ENCODE results near the gene TMEM186.
"Not testable (repeated sequence)": the region's sequence is repeated elsewhere in the genome, so short reads cannot be mapped to it uniquely, and the experiment has no call there.

TMEM186 gene

DNA sequence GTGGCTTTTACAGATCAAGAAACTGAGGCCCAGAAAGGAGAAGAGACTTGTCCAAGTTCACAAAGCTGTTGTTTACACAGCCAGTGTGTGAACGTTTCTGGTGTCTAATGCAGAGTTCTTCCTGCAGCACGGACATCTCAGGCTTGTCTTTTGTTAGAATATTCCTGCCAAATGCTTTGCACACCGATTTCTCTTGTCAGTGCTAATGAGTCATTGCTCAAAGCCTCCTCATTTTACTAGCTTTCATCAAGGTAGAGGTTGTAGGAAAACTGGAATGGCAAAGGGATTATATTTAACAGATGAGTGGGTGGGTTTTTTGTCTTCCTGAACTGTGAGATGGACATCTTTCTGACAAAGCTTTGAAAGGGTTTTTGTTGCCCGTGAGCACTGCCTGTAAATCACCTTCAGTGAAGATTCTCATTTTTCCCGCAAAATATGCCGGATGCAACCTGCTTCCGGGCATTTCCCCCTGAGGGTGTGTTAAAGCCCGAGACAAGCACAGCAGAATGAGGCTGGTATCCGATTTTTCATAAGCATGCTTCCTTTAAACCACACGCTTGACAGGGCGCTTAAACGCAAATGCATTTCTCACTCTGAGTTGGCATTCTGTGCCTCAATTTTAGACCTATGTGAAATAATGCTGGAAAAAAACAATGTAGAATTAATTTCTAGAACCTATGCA is 14.9 kb upstream of the TMEM186 start:
- no peak for DNase-seq (ENCODE audit: low read depth in 2 of 2)

DNA sequence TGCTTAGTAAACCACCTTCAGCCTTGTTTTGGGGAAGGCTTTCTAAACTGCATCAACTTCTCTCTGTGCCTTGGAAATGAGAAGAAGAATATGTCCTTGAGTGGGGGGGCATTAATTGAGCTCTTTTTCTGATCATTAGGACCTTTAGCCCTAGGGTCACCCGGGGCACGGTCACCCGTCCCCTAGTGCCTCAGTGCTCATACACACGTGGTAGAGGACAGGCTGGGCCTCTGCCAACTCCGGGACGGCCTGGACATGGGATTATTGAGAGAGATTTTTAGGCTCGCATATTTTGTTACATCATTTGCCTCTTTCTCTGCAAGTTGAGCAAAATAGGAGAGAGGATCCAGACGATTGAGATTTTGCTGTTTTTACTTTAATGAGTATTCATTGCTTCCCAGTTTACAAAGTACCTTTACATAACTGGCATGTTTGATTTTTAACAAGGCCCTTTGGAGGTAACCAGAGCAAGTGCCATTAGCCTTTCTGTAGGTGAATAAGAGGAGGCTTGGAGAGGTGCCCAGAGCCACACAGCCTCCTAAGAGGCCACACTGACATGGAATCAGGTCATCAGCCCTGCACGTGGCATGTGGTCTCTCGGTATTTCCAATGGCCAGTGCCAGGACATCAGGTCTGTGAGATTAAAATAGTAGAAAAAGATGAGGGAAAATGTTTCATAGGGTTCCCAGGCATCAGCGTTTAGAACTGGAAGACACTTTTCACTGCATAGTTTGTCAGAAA is 11.3 kb upstream of the TMEM186 start:
- DNase-seq (ENCODE audit: low read depth in 2 of 2), result no peak

DNA sequence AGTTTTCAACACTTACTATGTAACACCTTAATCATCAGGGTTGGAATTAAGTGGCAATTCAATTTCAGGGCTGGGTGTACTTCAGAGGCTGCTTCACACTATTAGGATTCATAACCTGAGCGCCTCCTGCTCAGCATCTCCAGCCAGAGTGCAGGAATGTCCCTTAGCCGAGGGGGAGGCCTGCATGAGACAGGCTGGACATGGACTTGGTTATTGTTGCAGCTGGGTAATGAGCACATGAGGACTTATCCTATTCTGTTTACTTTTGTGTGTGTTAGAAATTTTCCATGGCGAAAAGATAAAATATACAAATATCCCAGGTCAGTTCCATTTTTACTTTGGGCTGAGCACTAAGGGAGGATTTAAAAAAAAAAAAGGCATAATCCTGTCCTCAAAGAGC is 10.6 kb upstream of the TMEM186 start:
- DNase-seq (ENCODE audit: low read depth in 2 of 2), result no peak

DNA sequence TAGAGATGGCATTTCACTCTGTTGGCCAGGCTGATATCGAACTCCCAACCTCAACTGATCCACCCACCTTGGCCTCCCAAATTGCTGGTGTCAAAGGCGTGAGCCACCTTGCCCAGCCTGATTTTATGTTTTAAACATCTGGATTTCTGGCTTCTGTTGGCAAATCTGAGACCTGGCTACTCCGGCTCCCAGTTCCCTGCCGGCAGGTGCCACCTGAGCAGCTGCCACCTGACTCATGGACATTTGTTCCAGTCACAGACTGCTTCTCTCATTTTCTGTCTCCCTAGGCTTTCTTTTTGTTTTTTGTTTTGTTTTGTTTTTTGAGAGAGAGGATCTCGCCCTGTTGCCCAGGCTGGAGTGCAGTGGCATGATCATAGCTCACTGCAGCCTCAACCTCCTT is 9.8 kb upstream of the TMEM186 start:
- no peak for DNase-seq (ENCODE audit: low read depth in 2 of 2)

DNA sequence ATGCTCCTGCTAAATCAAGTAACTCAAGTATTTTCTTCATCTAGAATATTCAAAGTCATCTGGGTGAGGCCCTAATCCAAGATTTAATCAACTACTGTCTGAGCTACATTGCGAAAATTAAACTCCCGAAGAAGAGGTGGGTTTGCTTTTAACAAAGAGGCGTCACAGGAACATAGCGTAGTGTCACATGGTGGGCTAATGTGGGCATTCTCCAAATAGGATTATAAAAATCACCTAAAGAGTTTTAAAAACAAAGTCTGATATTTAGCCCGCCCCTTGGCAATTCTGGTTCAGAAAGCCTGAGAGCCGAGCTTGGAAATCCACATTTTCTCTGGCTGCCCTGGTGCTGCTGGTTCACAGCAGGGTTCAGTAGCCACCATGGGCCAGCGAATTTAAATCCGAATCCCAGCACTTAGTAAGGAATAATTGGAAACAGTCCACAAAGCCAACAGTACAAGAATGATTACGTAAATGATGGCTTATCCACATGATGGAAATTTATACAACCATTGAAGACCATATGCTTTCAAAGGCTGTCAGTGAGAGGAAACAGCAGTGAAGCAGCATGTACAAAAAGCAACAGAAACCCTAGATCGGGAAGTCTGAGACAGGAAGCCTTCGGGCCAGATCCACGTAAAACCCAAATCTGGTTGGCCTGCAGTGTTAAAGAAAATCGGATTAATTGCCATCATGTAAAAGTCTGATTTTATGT is 9.0 kb upstream of the TMEM186 start:
- DNase-seq (ENCODE audit: low read depth in 2 of 2), result no peak

DNA sequence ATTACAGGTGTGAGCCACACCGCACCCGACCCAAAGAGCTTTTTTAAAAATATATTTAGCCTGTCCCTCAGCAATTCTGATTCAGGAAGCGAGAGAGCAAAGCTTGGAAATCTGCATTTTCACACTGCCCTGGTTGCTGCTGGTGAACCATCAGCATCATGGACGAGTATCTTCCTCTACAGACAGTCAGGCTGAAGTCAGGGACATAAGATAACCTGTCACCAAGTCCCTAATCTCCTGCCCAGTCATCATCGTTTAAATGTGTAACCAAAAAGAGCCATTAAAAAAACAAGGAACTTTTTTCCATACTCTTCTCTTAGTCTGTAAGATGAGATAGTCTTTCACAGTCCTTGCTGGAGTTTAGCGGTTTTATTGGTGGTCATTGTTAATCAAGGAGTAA is 6.9 kb upstream of the TMEM186 start:
- no peak for DNase-seq (ENCODE audit: low read depth in 2 of 2)

DNA sequence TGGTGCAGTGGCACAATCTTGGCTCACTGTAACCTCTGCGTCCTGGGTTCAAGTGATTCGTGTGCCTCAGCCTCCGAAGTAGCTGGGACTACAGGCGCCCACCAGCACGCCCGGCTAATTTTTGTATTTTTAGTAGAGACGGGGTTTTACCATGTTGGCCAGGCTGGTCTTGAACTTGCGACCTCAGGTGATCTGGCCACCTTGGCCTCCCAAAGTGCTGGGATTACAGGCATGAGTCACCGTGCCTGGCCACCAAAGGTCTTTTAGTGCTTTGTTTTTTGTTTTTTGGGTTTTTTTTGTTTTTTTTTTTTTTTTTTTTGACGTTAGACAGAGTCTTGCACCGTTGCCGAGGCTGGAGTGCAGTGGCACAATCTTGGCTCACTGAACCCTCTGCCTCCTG is 6.3 kb upstream of the TMEM186 start:
- DNase-seq (ENCODE audit: low read depth in 2 of 2), result not testable (repeated sequence)

DNA sequence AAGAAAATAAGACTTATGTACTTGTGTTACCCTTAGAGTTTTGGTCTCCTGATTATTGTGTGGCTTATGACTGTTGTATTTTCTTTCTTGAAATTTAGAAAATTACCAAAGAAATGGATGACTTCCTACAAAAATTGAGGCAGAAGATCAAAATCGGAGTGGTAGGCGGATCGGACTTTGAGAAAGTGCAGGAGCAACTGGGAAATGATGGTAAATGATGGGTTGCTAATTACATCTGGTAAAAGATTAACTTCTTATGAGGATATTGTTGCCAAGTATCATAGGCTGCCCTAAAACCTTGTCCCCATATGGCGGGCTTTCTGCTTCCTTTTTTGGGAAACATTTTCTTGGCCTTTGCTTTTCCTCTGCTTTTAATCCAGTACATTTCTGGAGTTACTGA is 4.3 kb upstream of the TMEM186 start:
- no peak for DNase-seq (ENCODE audit: low read depth in 2 of 2)

DNA sequence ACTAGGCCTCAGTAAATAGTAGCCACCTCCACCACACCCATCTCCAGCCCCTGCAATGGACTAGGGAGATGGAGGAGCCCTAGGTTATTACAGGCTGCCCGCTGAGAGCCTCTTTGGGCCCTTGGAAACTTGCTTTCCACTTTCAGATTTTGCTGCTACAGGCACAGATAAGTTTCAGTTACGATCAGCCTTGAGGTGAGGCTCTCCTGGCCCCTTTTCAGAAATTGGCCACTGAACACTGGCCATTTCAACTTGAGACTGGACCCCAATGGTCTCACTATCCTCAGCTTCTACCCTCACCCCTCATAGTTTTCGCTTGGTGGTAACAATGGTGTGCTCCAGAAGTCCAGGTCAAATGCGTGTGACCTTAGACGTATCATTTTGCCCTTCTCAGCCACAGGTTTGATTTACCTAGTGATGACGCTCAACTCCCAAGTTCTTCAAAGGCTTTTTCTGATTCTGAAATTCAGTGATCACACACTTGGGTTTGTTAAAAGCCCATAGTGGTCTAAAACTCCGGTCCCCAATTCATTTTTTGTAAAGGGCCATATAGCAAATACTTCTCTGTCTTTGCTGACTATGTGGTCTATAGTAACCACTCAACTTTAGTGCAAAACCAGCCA is 1.2 kb upstream of the TMEM186 start:
- no peak for DNase-seq (ENCODE audit: low read depth in 2 of 2)

DNA sequence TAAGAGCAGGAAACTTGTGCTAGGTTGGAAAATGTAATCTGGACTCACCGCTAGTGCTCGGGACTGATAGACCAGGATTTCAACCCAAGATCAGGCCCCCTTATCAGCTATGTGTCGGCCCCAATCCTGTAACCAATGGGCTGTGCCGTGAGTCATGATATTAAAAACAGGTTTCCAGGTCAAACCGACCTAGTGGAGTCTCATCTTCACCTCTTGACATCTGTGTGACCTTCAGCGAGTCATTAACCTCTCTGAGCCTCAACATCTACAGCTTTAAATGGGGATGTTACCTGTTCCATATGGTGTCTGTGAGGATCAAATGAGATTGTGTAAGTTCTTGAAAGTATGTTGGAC is 712 bp upstream of the TMEM186 start:
- no peak for DNase-seq (ENCODE audit: low read depth in 2 of 2)

DNA sequence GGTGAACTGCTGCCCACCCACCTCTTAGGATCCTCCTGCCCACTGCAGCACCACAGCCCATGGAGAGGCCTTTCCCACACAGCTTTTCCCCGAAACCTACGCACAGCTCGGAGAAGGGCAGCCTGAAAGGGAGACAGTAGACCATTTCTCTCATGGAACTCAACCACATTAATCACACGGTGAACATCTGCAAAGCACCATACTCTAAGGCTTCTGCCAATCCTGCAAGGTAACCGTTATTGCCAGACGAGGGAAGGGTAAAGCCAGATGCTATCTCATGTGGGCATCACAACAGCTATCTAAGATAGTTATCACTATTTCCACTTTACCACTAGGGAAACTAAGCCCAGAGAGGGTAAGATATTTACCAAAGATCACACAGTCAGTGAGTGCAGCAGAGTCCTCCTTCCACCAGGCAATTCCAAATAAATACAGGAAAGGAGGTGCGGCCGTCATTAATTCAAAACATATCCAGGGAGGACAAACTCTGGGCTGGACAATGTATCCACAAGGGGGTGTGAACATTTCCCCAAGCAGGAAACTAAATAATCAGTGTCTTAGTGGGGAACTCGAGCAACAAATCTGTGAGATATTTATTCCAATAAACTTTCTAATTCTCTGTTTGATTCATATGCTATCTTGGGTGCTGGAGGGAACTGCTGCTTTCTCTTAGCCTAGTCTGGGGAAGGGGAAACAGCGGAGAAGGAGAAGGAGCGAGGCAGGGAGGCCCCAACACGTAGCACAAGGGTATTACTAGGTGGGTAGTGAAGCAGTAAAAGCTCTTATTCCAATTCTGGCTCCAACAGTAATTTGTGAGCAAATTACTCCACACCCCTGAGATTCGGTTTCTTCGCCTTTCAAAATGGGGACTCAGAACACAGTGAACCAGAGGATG is 723 bp downstream of the TMEM186 start:
- DNase-seq (ENCODE audit: low read depth in 2 of 2), result no peak

DNA sequence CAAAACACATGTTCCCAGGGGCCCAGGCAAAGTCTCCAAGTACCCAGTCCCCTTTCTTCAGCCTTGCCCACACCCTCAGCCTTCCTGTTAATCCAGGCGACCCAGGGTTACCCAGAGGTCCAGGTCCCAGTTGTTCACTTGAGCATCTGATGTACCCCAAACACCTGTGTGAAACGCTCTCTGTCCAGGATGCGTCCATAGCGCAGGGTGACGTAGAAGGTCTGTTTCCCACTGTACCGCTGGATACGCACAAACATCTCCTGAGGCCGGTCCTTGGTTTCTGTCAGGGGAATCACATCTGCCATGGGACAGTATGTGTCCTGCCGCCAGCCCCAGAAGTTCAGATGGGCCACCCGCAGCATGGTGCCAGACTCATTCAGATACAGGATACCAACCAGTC is 1.6 kb downstream of the TMEM186 start:
- DNase-seq (ENCODE audit: low read depth in 2 of 2), result no peak

DNA sequence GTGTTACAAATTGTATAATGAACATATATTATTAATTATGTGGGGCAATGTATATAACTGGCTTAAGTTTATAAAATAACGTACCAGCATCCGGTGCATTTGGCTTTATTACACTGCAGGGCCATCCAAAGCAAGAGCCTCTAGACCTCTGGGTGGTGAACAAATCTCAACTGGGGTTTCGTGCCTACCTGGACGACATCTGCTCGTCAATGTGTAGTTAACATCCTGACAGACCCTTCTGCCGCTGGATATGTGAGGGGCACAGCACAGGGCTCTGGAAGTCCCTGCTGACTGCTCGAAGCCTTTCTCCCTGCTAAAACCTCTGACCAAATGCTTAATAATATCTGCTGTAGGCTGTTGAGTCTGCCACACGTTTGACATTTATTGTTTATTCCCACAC is 2.3 kb downstream of the TMEM186 start:
- DNase-seq (ENCODE audit: low read depth in 2 of 2), result no peak

DNA sequence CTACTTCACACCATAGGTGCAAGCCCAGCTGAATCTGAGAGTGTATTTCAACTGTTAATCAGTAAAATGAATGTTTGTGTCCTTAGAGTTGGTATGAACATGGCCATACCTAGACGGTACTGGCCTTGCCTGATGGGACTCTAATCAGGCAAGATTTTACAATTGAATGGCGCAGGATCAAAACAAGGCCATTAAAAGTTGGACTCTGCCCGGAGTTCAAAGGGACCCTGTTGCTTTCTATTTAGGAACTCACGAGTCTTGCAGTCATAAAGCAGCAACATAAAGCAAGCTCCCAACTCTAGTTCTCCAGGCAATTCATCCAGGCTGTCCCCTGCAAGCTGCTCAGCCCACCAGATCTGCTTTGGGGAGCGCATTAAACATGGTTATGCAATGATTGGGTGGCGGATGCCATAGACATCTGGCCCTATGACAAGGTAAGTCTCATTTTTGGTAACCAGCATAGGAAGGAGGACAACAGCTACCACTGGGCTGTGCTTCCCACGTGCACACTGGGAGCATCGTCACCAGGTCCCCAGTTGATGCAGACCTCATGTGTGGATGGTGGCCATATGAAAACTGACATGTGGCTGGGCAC is 8.8 kb downstream of the TMEM186 start:
- DNase-seq (ENCODE audit: low read depth in 2 of 2), result no peak

DNA sequence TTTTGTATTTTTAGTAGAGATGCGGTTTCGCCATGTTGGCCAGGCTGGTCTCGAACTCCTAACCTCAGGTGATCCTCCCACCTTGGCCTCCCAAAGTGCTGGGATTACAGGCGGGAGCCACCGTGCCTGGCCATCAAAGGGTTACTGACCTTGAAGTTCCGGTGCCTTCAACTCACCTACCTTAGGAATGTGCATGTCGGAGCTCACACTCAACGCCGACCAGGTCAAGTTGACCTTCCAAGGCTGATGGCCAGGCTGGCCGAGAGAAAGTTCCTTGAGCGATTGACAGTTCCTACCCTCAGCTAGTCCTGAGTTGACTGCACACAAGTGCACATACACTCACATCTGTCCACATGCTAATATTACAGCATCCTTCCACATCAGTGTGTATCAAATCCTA is 11.1 kb downstream of the TMEM186 start:
- DNase-seq (ENCODE audit: low read depth in 2 of 2), result not testable (repeated sequence)

DNA sequence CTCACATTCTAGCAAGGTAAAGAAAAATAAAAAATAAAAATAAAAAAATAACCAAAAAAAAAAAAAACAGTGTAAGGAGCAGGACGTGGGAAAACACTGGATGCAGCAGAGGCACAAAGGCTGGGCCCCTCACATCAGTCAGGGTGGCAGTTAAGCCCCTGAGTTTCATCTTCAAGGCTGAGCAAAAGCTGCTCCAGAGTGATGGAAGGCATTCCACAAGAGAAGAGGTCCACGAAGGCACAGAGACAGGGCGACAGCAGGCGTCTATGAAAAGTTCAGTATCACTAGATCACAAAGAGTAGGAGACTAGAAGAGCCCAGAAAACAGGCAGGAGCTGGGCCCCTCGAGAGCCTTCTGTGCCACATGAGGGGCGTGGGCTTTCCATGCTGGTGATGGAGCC is 12.0 kb downstream of the TMEM186 start:
- DNase-seq (ENCODE audit: low read depth in 2 of 2), result no peak

DNA sequence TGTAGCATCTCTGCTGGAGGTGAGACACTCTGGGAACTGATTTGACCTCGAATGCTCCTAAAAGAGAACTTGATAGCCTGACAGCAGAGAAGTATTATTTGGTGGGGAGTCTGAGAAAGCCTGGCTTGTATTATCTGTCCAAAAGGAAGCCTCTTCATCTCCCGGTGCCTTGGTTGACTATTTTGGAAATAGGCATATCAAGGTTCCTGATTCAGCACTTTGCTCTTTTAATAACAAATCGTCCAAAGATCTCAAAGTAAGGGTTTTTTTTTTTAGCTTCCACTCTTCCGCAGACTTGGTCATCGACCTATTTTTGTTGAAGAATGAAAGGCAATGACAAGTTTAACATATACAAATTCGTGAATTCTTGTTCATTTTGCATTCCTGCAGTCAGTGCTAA is 14.8 kb downstream of the TMEM186 start:
- no peak for DNase-seq (ENCODE audit: low read depth in 2 of 2)

DNA sequence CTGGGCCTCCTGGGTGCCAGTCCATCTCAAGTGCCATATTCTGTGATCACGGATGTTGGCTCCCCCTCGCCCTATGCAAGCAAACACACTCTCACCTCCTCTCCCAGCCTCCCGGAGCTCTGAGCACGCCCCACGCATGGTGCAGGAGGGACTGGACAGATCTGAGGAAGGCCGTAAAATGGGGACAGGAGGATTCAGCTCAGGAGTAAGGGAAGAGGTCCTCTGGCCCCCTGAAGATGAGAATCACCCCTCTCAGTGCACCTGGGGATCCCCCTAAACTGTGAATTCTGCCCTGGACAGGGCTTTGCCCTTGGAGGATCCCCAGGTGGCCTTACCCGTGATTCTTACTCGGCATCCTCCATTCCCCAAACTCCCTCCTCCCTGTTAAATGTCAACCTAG is 15.6 kb downstream of the TMEM186 start:
- no peak for DNase-seq (ENCODE audit: low read depth in 2 of 2)

DNA sequence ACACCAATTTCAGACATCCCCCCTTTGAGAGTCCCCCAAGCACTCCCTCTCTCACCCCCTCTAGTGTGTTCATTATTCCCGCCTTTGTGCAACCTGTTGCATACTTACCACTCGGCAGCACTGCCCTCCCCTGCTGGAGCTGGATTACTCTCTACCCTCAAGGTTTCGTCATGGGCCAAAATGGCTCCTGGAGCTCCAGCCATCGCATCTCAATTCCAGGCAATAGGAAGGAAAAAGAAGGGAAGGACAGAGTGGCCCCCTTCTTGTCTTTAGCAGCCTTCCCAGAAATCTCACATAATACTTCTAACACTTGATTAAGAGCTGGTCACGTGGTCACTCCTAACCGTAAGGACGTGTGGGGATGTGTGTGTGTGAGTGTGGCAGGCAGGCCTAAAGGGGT is 20.2 kb downstream of the TMEM186 start:
- DNase-seq (ENCODE audit: low read depth in 2 of 2), result no peak

DNA sequence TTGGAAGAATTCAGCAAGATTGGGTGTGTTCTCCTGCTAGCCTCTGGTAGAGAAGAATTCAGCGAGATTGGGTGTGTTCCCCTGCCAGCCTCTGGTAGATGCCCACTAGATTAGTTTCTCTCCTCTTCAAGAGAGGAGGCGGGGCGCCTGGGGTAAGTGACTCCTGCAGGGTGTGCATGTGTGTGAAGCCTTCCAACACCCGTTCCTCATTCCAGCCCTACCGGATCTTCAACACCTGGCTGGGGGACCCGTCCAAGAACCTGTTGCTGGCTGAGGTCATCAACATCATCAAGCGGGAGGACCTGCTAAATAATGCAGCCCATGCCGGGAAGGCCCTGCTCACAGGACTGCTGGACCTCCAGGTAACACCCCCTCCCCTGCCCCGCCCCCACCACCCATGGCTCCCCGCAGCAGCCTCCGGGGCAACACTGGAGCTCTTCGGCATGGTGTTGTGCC is 21.3 kb downstream of the TMEM186 start:
- DNase-seq (ENCODE audit: low read depth in 2 of 2), result no peak

DNA sequence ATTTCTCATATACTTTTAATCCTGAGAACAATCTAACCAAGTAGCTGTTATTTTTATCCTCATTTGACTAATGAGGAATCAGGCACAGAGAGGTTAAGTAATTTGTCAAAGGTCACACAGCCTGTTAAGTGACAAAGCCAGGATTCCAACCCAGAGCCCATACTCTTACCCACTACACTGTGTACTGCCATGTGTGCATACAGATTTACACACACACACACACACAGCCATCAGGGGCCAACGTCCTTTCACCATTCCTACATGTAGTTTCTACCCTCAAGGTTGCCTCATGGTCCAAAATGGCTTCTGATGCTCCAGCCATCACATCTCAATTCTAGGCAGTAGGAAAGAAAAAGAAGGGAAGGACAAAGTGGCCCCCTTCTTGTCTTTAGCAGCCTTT is 22.1 kb downstream of the TMEM186 start:
- no peak for DNase-seq (ENCODE audit: low read depth in 2 of 2)
